ENCODE data around the gene MPP1. TPM values are rescaled to one million over a fixed set of nuclear protein-coding genes. Genes with fewer than 3 reads are reported as not detected.
A peak's percentile ranks its signal among the peaks of the same experiment; 100 is the strongest.

The MPP1 gene
- total and polyA plus RNA-seq, 2 donors (not counting 1 experiment from before 2014, with no cell fraction given) = 27.0 to 38.5 TPM

DNA sequence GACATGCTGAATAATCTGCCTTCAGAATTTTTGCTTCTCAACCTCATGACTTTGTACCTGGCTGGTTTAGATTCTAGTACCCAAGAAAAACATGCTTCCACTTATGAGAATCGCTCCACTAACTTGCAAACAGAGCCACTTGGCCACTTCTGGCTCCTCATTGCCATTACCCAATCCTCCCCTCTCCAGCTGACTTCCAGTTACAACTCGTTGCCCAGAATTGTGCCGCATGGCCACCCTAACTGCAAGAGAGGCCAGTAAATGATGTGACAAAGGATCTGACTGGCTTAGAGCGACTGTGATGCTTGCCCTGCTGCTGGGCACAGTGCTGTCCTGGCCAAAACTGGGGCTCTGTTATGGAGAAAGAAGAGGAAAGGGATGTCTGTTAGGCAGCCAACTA, 46.6 kb downstream of the MPP1 start:
- no peaks in the 10 kb centered on the region for H3K9me3 ChIP-seq (ENCODE audit: control insufficient read depth, insufficient read depth, low read depth, low read length)
- TF ChIP-seq, protein P1, sequence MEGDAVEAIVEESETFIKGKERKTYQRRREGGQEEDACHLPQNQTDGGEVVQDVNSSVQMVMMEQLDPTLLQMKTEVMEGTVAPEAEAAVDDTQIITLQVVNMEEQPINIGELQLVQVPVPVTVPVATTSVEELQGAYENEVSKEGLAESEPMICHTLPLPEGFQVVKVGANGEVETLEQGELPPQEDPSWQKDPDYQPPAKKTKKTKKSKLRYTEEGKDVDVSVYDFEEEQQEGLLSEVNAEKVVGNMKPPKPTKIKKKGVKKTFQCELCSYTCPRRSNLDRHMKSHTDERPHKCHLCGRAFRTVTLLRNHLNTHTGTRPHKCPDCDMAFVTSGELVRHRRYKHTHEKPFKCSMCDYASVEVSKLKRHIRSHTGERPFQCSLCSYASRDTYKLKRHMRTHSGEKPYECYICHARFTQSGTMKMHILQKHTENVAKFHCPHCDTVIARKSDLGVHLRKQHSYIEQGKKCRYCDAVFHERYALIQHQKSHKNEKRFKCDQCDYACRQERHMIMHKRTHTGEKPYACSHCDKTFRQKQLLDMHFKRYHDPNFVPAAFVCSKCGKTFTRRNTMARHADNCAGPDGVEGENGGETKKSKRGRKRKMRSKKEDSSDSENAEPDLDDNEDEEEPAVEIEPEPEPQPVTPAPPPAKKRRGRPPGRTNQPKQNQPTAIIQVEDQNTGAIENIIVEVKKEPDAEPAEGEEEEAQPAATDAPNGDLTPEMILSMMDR (conservative IDR thresholded peaks at IDR 0.05 in 1 of 2, IDR thresholded peaks at IDR 0.05 in 1 of 2; ENCODE audit: low read depth in 1 of 2, low read length in 2 of 2) = no peak
- TF ChIP-seq EZH2 (IDR thresholded peaks at IDR 0.05; ENCODE audit: low read length, missing control alignments) = no peak
- no peak overlapping the region for H3K4me3 ChIP-seq (replicated peaks in 1 of 4; ENCODE audit: control extremely low read depth in 1 of 4, insufficient read depth in 1 of 4, low read depth in 3 of 4, low read length in 4 of 4)
- no peak overlapping the region for H3K9ac ChIP-seq (ENCODE audit: insufficient read depth, low read length)
- H4K20me1 ChIP-seq (ENCODE audit: control insufficient read depth, extremely low read depth, insufficient read depth, low read length) = no peaks in the 10 kb centered on the region
- H3K79me2 ChIP-seq (ENCODE audit: control insufficient read depth, insufficient read depth, low read length) = peaks cover 8% of the 10 kb centered on the region
- DNase-seq (ENCODE audit: low read depth in 2 of 2) = no peak
- no peak overlapping the region for H3K27ac ChIP-seq (ENCODE audit: insufficient read depth, low read length)
- no peaks in the 10 kb centered on the region for H3K36me3 ChIP-seq (ENCODE audit: control insufficient read depth, insufficient read depth, low read length)
- H3K4me2 ChIP-seq (ENCODE audit: extremely low read depth, insufficient read depth, low read length) = no peak overlapping the region
- no peaks in the 10 kb centered on the region for H3K4me1 ChIP-seq (ENCODE audit: control insufficient read depth, extremely low read depth, insufficient read depth, low read length)
- H3K27me3 ChIP-seq (ENCODE audit: control insufficient read depth, insufficient read depth, low read length) = no peaks in the 10 kb centered on the region
- H2AFZ ChIP-seq (ENCODE audit: low read length) = no peak overlapping the region

DNA sequence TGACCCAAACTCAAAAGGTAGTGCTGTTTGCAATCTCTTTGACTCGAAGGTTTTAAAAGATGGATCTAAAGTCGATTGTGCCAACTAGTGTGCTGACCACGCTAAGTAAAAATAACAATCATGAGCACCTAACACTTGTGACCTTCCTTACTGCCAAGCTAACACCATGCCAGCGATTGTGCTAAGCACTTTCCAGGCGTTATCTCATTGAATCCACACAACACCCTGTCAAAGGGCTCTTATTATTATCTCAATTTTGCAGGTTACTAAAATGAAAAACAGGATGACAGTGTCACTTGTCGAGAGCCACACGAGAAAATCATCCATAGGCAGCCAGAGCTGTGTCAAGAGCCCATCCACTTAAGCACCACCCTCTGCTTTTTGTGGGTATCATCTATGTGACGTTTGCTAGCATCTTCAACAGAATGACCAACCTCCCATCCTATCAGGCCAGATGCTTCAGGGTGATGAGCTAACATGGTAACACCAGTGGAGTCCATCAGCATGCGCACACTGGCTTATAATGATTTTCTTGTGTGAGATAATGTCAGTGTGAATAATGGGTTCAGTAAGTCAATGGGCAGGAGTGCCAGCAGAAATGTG, 53.5 kb downstream of the MPP1 start:
- no peak for DNase-seq (ENCODE audit: low read depth in 2 of 2)
- Histone ChIP-seq H3K36me3 (ENCODE audit: control insufficient read depth, insufficient read depth, low read length) (no peaks in the 10 kb centered on the region), H3K4me2 (ENCODE audit: extremely low read depth, insufficient read depth, low read length) (no peak overlapping the region), H2AFZ (ENCODE audit: low read length) (no peak overlapping the region), H3K79me2 (ENCODE audit: control insufficient read depth, insufficient read depth, low read length) (no peaks in the 10 kb centered on the region), H3K27ac (ENCODE audit: insufficient read depth, low read length) (no peak overlapping the region), H3K9me3 (ENCODE audit: control insufficient read depth, insufficient read depth, low read depth, low read length) (no peaks in the 10 kb centered on the region), H3K4me3 (replicated peaks in 1 of 4; ENCODE audit: control extremely low read depth in 1 of 4, insufficient read depth in 1 of 4, low read depth in 3 of 4, low read length in 4 of 4) (no peak overlapping the region), H3K27me3 (ENCODE audit: control insufficient read depth, insufficient read depth, low read length) (no peaks in the 10 kb centered on the region), H3K4me1 (ENCODE audit: control insufficient read depth, extremely low read depth, insufficient read depth, low read length) (no peaks in the 10 kb centered on the region), H4K20me1 (ENCODE audit: control insufficient read depth, extremely low read depth, insufficient read depth, low read length) (no peaks in the 10 kb centered on the region), H3K9ac (ENCODE audit: insufficient read depth, low read length) (no peak overlapping the region)
- TF ChIP-seq EZH2 (IDR thresholded peaks at IDR 0.05; ENCODE audit: low read length, missing control alignments) = no peak
- TF ChIP-seq, protein P1 (conservative IDR thresholded peaks at IDR 0.05 in 1 of 2, IDR thresholded peaks at IDR 0.05 in 1 of 2; ENCODE audit: low read depth in 1 of 2, low read length in 2 of 2) = no peak

DNA sequence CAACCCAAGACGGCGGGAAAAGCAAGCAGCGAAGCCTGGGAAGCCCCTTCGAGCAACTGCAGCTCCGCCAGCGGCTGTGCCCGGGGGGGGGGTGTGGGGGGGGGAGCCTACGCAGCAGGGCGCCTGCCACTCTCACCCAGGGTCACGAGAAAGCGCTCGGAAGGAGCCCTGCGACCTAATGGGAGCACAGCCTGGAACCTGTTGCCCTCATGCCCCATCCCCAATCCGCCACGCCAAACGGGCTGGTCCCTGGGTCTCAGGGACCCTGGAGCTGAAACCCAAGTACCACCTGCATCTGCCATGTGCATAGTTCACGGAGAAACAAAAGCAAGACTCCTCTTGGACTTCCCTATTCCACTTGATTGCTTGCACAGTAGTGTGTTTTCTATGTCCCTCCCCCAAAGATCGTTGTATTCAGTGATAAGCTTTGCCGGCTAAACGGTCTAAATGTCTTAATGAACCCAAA, 54.0 kb downstream of the MPP1 start:
- Histone ChIP-seq H3K4me1 (ENCODE audit: control insufficient read depth, extremely low read depth, insufficient read depth, low read length) (no peaks in the 10 kb centered on the region), H3K27ac (ENCODE audit: insufficient read depth, low read length) (no peak overlapping the region), H2AFZ (ENCODE audit: low read length) (no peak overlapping the region), H4K20me1 (ENCODE audit: control insufficient read depth, extremely low read depth, insufficient read depth, low read length) (no peaks in the 10 kb centered on the region), H3K27me3 (ENCODE audit: control insufficient read depth, insufficient read depth, low read length) (no peaks in the 10 kb centered on the region), H3K4me3 (replicated peaks in 1 of 4; ENCODE audit: control extremely low read depth in 1 of 4, insufficient read depth in 1 of 4, low read depth in 3 of 4, low read length in 4 of 4) (peak overlapping the region in 1 of 4 experiments; percentile 56), H3K9me3 (ENCODE audit: control insufficient read depth, insufficient read depth, low read depth, low read length) (no peaks in the 10 kb centered on the region), H3K4me2 (ENCODE audit: extremely low read depth, insufficient read depth, low read length) (no peak overlapping the region), H3K79me2 (ENCODE audit: control insufficient read depth, insufficient read depth, low read length) (no peaks in the 10 kb centered on the region), H3K36me3 (ENCODE audit: control insufficient read depth, insufficient read depth, low read length) (no peaks in the 10 kb centered on the region), H3K9ac (ENCODE audit: insufficient read depth, low read length) (no peak overlapping the region)
- TF ChIP-seq, protein P1 (conservative IDR thresholded peaks at IDR 0.05 in 1 of 2, IDR thresholded peaks at IDR 0.05 in 1 of 2; ENCODE audit: low read depth in 1 of 2, low read length in 2 of 2) = no peak
- no peak for TF ChIP-seq EZH2 (IDR thresholded peaks at IDR 0.05; ENCODE audit: low read length, missing control alignments)
- no peak for DNase-seq (ENCODE audit: low read depth in 2 of 2)

All from fibroblast of lung (primary cell).